Lung microvascular endothelial cell (primary cell): Measurements from ENCODE around the gene GRIPAP1. TPM values are rescaled to one million over a fixed set of nuclear protein-coding genes. Genes with fewer than 3 reads are reported as not detected.
"Not testable (repeated sequence)": the region's sequence is repeated elsewhere in the genome, so short reads cannot be mapped to it uniquely, and the experiment has no call there.

Source experiments
- DNase-seq, 2 donors: peaks; one replicate each; pipeline versions ENCODE4 v3.0.0 to v3.0.0-alpha.2; 2010; ENCODE audit warnings: low read depth in 2 of 2
- total RNA-seq: library from RNA; depleted of rRNA; stranded (reverse); fragments of >200 nt; gene quantifications from 2 replicates; pipeline ENCODE4 v1.2.1, GENCODE V29; 2014

Gene GRIPAP1
- total RNA-seq, 1 donor from 2014 or later = 19.6 TPM

GRCh38 chrX:48997865-48998264, 4.2 kb downstream of the GRIPAP1 start:
- DNase-seq = no peak

DNA sequence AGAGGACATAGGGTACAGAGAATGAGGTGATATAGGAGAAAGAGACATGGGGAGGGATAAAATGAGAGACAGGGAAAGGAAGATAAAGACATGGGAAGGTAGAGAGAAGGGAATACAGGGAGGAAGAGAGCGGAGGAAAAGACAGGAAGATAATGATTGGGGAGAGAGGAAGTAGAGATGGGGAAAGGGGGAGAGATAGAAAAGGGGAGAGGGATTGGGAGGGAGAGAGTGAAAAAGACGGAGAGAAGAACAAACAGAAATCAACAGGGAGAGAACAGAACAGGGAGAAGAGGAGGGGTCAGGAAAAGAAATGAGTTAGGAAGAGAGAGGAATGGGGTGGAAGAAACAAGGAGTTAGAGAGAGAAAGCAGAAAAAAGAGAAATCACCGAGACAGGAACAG, 4.6 kb downstream of the GRIPAP1 start:
- no peak for DNase-seq

GRCh38 chrX:48996969-48997368, 5.1 kb downstream of the GRIPAP1 start:
- DNase-seq = peak in 1 of 2 donors; percentile 9

GRCh38 chrX:48992341-48992740, 9.7 kb downstream of the GRIPAP1 start:
- no peak for DNase-seq

DNA sequence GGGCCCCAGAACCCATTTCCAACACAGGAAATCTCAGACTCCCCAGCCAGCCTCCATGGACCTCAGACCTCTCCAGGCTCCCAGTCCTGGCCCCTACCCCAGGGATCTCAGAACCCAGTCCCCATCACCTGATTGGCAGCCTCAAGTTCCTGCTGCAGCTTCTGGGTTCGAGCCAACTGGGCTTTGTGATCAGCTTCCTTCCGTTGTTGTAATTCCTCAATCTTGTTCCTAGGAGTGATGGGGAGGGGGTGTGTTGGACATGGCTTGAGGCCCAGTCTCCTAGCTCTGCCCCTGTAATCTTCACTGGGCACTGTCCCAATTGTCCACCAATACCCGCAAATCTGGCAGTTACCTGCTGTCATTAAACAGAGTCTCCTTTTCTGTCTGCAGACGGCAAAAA, 12.6 kb downstream of the GRIPAP1 start:
- peak; percentile 19 to 77 for DNase-seq

GRCh38 chrX:48983896-48984295, 18.2 kb downstream of the GRIPAP1 start:
- DNase-seq = no peak

DNA sequence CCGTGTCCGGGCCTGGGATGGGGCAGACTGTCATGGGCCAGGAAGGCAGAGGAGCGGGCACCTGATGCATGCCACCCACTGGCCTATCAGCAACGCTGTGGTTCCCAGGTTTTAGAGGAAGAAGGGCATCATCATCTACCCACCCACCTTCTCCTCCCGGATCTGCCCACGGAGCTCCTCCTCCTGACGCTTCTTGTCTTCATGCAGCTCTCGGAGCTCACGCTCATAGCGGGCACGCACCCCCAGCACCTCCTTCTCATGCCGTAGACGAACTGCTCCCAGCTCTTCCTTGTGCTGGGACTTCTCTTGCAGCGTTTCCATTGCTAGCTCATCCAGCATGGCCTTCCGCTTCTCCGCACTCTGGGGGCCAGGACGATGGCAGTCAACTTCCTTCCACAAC, 19.0 kb downstream of the GRIPAP1 start:
- DNase-seq = no peak

GRCh38 chrX:48981178-48981577, 20.9 kb downstream of the GRIPAP1 start:
- DNase-seq = no peak

DNA sequence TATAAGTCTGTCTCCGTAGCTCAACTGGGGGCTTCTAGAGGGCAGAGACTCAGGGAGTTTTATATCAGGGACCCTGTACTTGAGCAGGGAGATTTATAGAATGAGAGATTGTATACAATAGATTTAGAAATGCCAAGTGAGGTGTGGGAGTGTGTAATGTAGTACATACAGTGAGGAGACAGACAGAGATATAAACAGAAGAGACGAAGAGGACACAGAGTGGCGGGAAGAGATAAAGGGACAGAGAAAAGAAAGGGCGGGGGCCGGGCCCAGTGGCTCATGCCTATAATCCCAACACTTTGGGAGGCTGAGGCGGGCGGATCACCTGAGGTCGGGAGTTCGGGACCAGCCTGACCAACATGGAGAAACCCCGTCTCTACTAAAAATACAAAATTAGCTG, 21.7 kb downstream of the GRIPAP1 start:
- DNase-seq = not testable (repeated sequence)

DNA sequence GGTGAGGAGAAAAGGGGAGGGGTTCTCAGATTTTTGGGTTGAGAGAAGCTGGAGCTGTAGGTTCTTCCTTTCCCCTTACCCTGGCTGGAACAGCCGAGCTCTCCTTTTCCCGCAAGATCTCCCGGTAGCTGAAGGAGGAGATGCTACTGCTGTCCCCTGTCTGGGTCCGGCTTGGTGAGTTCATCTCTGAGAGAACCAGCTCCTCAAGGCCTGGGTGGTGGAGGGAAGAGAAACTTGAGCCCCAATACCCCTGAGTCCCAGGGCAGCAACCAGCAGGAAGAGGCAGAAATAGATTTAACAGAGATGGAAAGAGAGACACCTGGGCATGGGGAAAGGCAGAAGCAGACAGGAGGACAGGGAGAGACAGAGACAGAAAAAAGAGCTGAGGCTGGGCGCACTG, 23.8 kb downstream of the GRIPAP1 start:
- DNase-seq = no peak

GRCh38 chrX:48976086-48976485, 26.0 kb downstream of the GRIPAP1 start:
- DNase-seq = no peak

DNA sequence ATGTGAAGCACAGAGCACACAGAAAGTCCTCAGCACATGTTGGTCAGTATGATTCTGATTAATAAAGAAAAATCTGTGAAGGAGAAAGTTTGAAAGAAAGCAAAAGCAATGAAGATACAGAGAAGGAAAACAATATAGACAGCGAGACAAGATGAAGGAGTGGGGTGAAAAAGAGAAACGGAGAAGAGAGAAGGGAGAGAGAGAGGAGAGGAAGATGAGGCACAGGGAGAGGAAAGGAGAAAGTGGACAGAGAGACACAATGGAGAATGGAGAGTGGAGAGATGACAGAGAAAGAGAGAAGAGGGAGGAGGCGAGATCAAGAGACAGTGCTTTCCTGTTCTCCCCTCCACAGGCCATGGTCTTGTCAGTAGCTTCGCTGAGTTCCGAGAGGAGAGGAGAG, 26.5 kb downstream of the GRIPAP1 start:
- no peak for DNase-seq

DNA sequence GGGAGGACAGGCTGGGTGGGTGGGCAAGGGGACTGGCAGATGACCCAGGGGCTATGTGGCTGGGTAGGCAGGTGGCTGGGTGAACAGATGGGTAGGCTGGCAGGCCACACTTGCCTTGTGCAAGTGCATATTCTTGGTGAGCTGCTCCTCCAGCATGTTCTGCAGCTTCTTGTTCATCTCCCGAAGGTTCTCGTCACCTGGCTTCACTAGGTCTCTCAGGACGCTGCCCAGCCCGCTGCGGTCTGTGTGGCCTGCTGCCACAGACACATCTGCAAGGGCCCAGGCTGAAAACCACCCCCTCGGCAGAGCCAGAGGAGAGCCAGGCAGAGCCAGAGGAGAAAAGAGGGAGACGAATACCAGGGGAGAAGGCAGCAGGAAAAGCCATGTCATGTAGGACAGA, 27.0 kb downstream of the GRIPAP1 start:
- no peak for DNase-seq

DNA sequence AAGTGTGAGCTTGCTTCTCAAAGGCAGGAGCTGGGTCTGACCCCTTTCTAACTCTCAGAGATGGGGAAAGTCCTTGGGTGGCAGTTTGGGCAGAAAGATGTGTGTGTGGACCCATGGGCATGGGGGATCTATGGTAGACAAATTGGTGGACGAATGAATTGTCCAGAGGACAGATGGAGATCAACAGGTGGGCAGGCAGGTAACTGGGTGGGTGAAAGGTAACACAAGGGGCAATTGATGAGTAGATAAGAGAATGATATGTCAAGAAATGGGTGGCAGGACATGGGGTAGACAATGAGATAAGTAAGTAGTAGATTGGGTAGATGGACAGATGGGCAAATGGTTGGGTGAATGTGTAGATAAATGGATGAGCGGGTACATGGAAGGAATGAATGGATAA, 27.5 kb downstream of the GRIPAP1 start:
- no peak for DNase-seq

DNA sequence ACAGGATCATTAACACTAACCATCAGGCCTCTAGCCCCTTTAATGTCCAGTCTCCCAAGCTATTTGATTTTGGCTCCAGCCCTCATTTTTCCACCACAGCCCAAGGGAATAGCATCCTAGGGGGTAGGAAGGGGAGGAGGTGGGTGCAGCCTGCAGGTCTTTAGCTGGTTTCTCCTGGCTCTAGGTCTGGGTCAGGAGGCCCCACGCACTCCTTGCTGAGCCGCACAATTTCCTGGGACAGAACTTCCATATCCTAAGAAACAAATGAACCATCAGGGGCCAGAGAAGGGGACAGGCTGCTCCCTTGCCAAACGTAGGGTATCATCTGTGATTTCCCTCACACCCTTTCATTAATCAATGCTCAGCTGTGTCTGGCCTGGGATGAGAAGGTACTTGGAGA, 28.0 kb downstream of the GRIPAP1 start:
- DNase-seq = no peak

GRCh38 chrX:48972220-48973164, 29.6 kb downstream of the GRIPAP1 start:
- peak; percentile 49 to 58 for DNase-seq

DNA sequence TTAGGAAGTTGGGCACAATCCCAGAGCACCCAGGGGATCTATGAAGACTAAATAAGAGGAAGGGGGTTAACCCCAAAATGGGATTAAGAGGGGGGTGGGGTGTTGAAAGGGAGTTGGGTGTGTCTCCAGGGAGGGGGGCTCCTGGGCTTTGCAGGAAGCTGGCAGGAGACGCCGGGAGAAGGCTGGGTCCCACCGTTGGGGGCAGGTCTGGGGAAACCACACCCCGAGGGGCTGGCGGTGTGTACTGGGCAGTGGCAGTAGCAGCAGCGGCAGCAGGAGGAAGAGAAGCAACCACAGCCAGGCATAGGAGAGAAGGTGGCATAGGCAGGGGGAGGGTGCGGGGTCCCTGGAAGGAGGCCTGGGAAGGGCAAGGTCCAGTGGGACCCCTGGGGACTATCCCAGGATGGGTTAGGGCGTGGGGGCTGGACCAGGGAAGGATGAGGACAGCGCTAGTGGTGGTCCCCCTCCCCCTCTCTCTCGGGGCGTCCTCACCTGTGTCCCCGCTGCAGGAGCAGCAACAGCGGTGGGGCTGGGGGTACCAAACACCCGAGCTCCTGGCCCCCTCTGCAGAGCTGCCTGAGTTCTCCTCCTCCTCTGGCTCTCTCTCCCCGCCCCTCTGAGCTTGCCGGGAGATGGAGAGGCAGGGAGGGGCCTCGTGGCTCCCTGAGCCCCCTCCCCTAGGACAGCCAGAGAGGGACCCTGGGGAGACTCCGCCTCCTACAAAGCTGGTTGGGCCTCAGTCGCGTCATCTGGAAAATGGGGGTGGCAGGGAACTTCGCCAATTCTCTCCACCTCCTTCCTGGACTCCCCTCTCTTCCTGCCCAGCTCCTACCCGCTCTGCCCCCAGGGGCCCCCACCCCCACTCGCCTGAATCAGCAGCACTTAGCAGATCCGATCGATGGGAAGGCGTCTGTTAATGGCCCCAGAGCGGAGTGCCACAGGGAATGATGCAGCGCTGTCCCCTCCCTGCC, 30.5 kb downstream of the GRIPAP1 start, which contains the start of gene KCND1:
Gene KCND1 (minus strand): TSS at position 596 of the 971 bp plus-strand sequence. CDS start 1,573 bp downstream, outside the sequence.
- peak; percentile 14 to 17 for DNase-seq

- no peak for DNase-seq
Observed at GRCh38 chrX:48969471-48969870, 32.6 kb downstream of the GRIPAP1 start.

- DNase-seq = no peak
Observed at GRCh38 chrX:48968377-48968776, 33.7 kb downstream of the GRIPAP1 start.

DNA sequence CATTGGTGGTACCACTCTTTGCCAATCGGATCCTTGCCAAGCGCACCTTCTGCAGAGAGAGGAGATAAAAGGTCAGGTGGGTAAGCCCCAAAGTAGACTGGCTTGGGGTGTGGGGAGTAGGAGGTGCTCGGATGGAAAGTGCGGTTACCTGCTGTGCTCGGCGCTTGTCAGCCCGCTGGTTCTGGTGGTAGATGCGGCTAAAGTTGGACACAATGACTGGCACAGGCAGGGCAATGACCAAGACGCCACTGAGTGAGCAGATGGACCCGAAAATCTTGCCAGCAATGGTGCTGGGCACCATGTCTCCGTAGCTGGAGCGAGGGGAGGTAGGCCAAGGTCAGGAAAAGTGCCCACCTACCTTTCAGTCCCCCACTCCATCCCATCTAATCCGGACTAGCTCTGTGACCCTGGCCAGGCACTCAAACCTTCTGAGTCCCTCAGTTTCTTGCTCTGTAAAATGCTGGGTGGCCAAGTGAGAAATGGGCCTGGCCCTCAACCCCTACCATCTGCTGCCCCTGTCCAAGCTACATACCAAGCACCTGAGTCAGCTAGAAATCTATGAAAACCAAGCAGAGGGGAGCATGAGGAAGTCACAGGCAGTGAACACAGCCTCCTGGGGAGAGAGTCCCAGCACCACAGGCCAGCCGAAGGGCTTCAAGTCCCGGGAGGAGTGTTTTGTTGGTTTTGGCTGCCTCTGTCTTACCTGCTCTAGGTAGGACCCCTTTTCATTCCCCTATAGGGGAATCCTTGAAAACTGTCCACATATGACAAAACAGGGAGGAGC, 35.1 kb downstream of the GRIPAP1 start:
- DNase-seq = no peak

- no peak for DNase-seq
Observed at GRCh38 chrX:48965959-48966358, 36.1 kb downstream of the GRIPAP1 start.
